Measurements from ENCODE around the gene DDX39B.

GRCh38 chr6:31575952-31576685 lies 34.3 kb upstream of the DDX39B start:
- no peak for TF ChIP-seq CTCF (conservative IDR thresholded peaks at IDR 0.05 in 1 of 2, IDR thresholded peaks at IDR 0.05 in 1 of 2; ENCODE audit: extremely low read depth in 1 of 2, insufficient read depth in 1 of 2, low read depth in 1 of 2, low read length in 2 of 2)
- no peak for TF ChIP-seq EZH2 (IDR thresholded peaks at IDR 0.05; ENCODE audit: borderline replicate concordance, low read length)

Measured in mammary epithelial cell (primary cell).